ENCODE data around the gene NSL1.

DNA sequence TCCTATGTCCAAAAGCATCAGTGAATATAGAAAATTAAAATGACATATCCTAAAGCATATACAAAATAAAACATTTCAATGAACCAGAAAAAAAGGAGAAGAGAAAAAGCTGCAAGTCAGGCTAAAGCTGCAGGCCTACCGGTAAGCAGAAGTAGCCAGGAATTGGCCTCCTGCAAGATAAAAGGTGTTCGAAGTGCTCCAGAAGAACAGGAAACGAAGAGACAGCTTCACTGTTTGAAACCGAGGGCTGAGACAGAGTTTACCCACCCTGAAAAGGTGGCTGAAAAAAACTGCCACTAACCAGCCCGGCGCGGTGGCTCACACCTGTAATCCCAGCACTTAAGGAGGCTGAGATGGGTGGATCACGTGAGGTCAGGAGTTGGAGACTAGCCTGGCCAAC, 37.4 kb downstream of the NSL1 start:
- TF ChIP-seq, protein P1, sequence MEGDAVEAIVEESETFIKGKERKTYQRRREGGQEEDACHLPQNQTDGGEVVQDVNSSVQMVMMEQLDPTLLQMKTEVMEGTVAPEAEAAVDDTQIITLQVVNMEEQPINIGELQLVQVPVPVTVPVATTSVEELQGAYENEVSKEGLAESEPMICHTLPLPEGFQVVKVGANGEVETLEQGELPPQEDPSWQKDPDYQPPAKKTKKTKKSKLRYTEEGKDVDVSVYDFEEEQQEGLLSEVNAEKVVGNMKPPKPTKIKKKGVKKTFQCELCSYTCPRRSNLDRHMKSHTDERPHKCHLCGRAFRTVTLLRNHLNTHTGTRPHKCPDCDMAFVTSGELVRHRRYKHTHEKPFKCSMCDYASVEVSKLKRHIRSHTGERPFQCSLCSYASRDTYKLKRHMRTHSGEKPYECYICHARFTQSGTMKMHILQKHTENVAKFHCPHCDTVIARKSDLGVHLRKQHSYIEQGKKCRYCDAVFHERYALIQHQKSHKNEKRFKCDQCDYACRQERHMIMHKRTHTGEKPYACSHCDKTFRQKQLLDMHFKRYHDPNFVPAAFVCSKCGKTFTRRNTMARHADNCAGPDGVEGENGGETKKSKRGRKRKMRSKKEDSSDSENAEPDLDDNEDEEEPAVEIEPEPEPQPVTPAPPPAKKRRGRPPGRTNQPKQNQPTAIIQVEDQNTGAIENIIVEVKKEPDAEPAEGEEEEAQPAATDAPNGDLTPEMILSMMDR (IDR thresholded peaks at IDR 0.05): no peak
- no peak for TF ChIP-seq EP300 (IDR thresholded peaks at IDR 0.05)

Measured in tibial nerve (tissue), 4 donors.